Transverse colon (tissue), 3 donors: Measurements from ENCODE around the gene NT5DC1.

Experiments used
- CTCF ChIP-seq, 5 experiments: fragments of 200-600 bp in 3 of 5; fragments of 450-650 bp in 2 of 5; sonication (generic) in 3 of 5; IDR thresholded peaks; 1 replicate in 2 of 5; 2 replicates in 3 of 5; pipeline ENCODE4 v1.5.1; 2016 to 2017; ENCODE audit warnings: antibody characterized with exemption in 5 of 5, inconsistent platforms in 3 of 5, mild to moderate bottlenecking in 2 of 5, moderate library complexity in 1 of 5
- POLR2A ChIP-seq: fragments of 450-650 bp; IDR thresholded peaks from one replicate; pipeline ENCODE4 v1.6.1; 2016; ENCODE audit warnings: antibody characterized with exemption, mild to moderate bottlenecking, moderate library complexity

- TF ChIP-seq CTCF (IDR thresholded peaks at IDR 0.05): no peak
- TF ChIP-seq POLR2A: no peak
These were observed 147.9 kb downstream of the NT5DC1 start for GRCh38 chr6:116248577-116248976.
